Measurements from ENCODE around the gene PLEKHO1. TPM values are rescaled to one million over a fixed set of nuclear protein-coding genes. Genes with fewer than 3 reads are reported as not detected.

Gene PLEKHO1
- total and polyA plus RNA-seq, 2 of the 4 experiments (the other 2 are of a cell fraction), result 51.4 to 56.0 TPM

- H3K9me3 ChIP-seq (ENCODE audit: control insufficient read depth, insufficient read depth, low read length), result no peaks in the 10 kb centered on the region
- H2BK120ac ChIP-seq (ENCODE audit: low read depth, low read length), result peak overlapping the region; percentile 87
- in situ Hi-C loops (cut with MboI; ENCODE audit: low sequenced_read_pairs), result no loop called here
- peak overlapping the region; percentile 79 for H2AK5ac ChIP-seq (ENCODE audit: low read depth, low read length)
- peak overlapping the region; percentile 98 for H2AK9ac ChIP-seq (replicated peaks; ENCODE audit: low read depth, low read length, poor library complexity)
- H4K5ac ChIP-seq (ENCODE audit: low read depth, low read length), result peak overlapping the region; percentile 31
- peaks cover 13 to 52% of the 10 kb centered on the region in 2 experiments; a peak in 3 of 4 replicates for H3K79me1 ChIP-seq (ENCODE audit: low read depth in 1 of 2, low read length in 2 of 2)
- peak overlapping the region; percentile 88 for H3K4me2 ChIP-seq (ENCODE audit: low read depth, low read length)
- H3K9me1 ChIP-seq (ENCODE audit: insufficient read depth, low read length), result peaks cover 10% of the 10 kb centered on the region
- H2AFZ ChIP-seq (replicated peaks; ENCODE audit: low read length, poor library complexity), result peak overlapping the region; percentile 88
- DNase-seq (no peak), ATAC-seq (ENCODE audit: low read depth) (no peak)
- dilution Hi-C loops (cut with HindIII; ENCODE audit: low sequenced_read_pairs, unreplicated experiment), result no loop called here
- H2BK5ac ChIP-seq (ENCODE audit: low read depth, low read length, poor library complexity, severe bottlenecking), result peak overlapping the region; percentile 79
- no peaks in the 10 kb centered on the region for H3K27me3 ChIP-seq (ENCODE audit: control insufficient read depth, insufficient read depth, low read length)
- peaks cover 20% of the 10 kb centered on the region for H4K20me1 ChIP-seq (ENCODE audit: insufficient read depth, low read length)
- BruUV-seq (replicated peaks), result TSS peak; percentile 65
- peak overlapping the region; percentile 85 for H3K27ac ChIP-seq (ENCODE audit: insufficient read depth, low read length)
- H3K4ac ChIP-seq (ENCODE audit: low read depth, low read length), result peak overlapping the region; percentile 94
- H3K18ac ChIP-seq (ENCODE audit: low read depth, low read length), result peak overlapping the region; percentile 72
- no CpG with 5 or more reads among the region's 8 CpGs for WGBS, 2 experiments (ENCODE audit: extremely low coverage in 2 of 2, insufficient read length in 1 of 2)
- TF ChIP-seq MAZ (IDR thresholded peaks at IDR 0.05; ENCODE audit: borderline replicate concordance, low read depth, low read length), result no peak
- TF ChIP-seq MAFK (IDR thresholded peaks at IDR 0.05; ENCODE audit: low read depth, low read length), result no peak
- no peak for TF ChIP-seq CHD1 (IDR thresholded peaks at IDR 0.05; ENCODE audit: low read depth, low read length)
- intact Hi-C loops (cut with micrococcal nuclease), result loop anchor here (1.0 to 5.0 kb wide), 2 partner anchors 15 to 42 kb away; no protein-coding TSS in a partner anchor
- peak overlapping the region; percentile 93 for H3K56ac ChIP-seq (ENCODE audit: extremely low read depth, insufficient read depth, low read length)
- peak overlapping the region; percentile 72 to 75 for H4K8ac ChIP-seq (ENCODE audit: low read depth in 2 of 2, low read length in 2 of 2)
- H3K23ac ChIP-seq (ENCODE audit: low read depth, low read length), result peak overlapping the region; percentile 96
- H3K14ac ChIP-seq (replicated peaks; ENCODE audit: low read depth, low read length), result peak overlapping the region; percentile 99
- peak overlapping the region; percentile 87 for H3K9ac ChIP-seq (ENCODE audit: low read depth, low read length)
- H2BK15ac ChIP-seq (ENCODE audit: low read depth, low read length), result peak overlapping the region; percentile 52; the same call in 2 of the 3 replicates
- no peak overlapping the region for H2BK20ac ChIP-seq (ENCODE audit: low read depth, low read length)
- H4K91ac ChIP-seq (ENCODE audit: insufficient read depth, low read depth, low read length), result peak overlapping the region; percentile 85
- ChIA-PET CTCF (interaction anchor here (1.5 to 1.6 kb wide), 2 partner anchors 8 to 9 kb away, joined by 3 to 5 read pairs; no protein-coding TSS in a partner anchor), POLR2A (ENCODE audit: unreplicated experiment) (no interaction called here)
- H3K4me1 ChIP-seq (ENCODE audit: control insufficient read depth, insufficient read depth, low read length), result peaks cover 11% of the 10 kb centered on the region
- H3K4me3 ChIP-seq (ENCODE audit: insufficient read depth, low read depth, low read length), result peak overlapping the region; percentile 97
- H3K36me3 ChIP-seq (ENCODE audit: control insufficient read depth, insufficient read depth, low read length), result peaks cover 24% of the 10 kb centered on the region
These were observed 862 bp upstream of the PLEKHO1 start for GRCh38 chr1:150148837-150149270.
